ENCODE measurements around the gene KATNB1.

The KATNB1 gene

GRCh38 chr16:57771141-57771785 is 35.7 kb downstream of the KATNB1 start:
- no peak overlapping the region for H3K14ac ChIP-seq (ENCODE audit: low read length)

GRCh38 chr16:57773019-57773418 is 37.4 kb downstream of the KATNB1 start:
- Histone ChIP-seq H3K4ac (ENCODE audit: low read depth, low read length) (no peak overlapping the region), H3K4me3 (ENCODE audit: low read depth, low read length) (peak overlapping the region; percentile 42), H3K18ac (ENCODE audit: low read length) (no peak overlapping the region), H3K9ac (ENCODE audit: low read length) (no peak overlapping the region), H2AFZ (ENCODE audit: insufficient read depth, low read length, poor library complexity) (no peak overlapping the region), H2BK120ac (ENCODE audit: insufficient read depth, low read length, poor library complexity) (no peak overlapping the region), H3K4me2 (ENCODE audit: low read length) (no peak overlapping the region), H4K8ac (ENCODE audit: low read depth, low read length) (no peak overlapping the region), H3K4me1 (ENCODE audit: control insufficient read depth in 1 of 2, insufficient read depth in 2 of 2, low read length in 2 of 2) (peaks cover 2 to 7% of the 10 kb centered on the region in 2 experiments), H4K91ac (ENCODE audit: low read depth, low read length) (no peak overlapping the region), H3K27me3 (ENCODE audit: insufficient read depth, low read length) (no peaks in the 10 kb centered on the region), H2AK5ac (ENCODE audit: low read length) (no peak overlapping the region), H3K23ac (ENCODE audit: low read length) (no peak overlapping the region), H3K36me3 (ENCODE audit: control insufficient read depth in 1 of 2, insufficient read depth in 2 of 2, low read length in 2 of 2) (peaks cover 34 to 41% of the 10 kb centered on the region in 2 experiments), H4K12ac (ENCODE audit: low read depth, low read length) (no peak overlapping the region), H3K14ac (ENCODE audit: low read length) (no peak overlapping the region), H3K79me2 (ENCODE audit: control insufficient read depth, insufficient read depth, low read length, poor library complexity) (no peaks in the 10 kb centered on the region), H3K9me3 (ENCODE audit: insufficient read depth, low read depth, low read length) (no peaks in the 10 kb centered on the region), H3K79me1 (ENCODE audit: low read length) (no peaks in the 10 kb centered on the region), H2BK5ac (ENCODE audit: low read depth, low read length, poor library complexity) (no peak overlapping the region), H3K27ac (ENCODE audit: low read depth, low read length) (no peak overlapping the region), H2BK12ac (ENCODE audit: low read length) (no peak overlapping the region)
- WGBS (ENCODE audit: extremely low coverage, insufficient coverage, insufficient read length): no CpG with 5 or more reads among the region's 11 CpGs
- no peak for DNase-seq

More at GRCh38 chr16:57771141-57771785, 35.7 kb downstream of the KATNB1 start:
- Histone ChIP-seq H4K8ac (ENCODE audit: low read depth, low read length) (no peak overlapping the region), H2BK12ac (ENCODE audit: low read length) (no peak overlapping the region), H3K79me2 (ENCODE audit: control insufficient read depth, insufficient read depth, low read length, poor library complexity) (no peaks in the 10 kb centered on the region), H3K18ac (ENCODE audit: low read length) (no peak overlapping the region), H3K27ac (ENCODE audit: low read depth, low read length) (no peak overlapping the region), H2AK5ac (ENCODE audit: low read length) (no peak overlapping the region), H3K4ac (ENCODE audit: low read depth, low read length) (no peak overlapping the region), H3K79me1 (ENCODE audit: low read length) (no peaks in the 10 kb centered on the region), H2AFZ (ENCODE audit: insufficient read depth, low read length, poor library complexity) (no peak overlapping the region), H3K27me3 (ENCODE audit: insufficient read depth, low read length) (no peaks in the 10 kb centered on the region), H2BK120ac (ENCODE audit: insufficient read depth, low read length, poor library complexity) (no peak overlapping the region), H3K4me2 (ENCODE audit: low read length) (no peak overlapping the region), H3K9ac (ENCODE audit: low read length) (no peak overlapping the region), H3K9me3 (ENCODE audit: insufficient read depth, low read depth, low read length) (no peaks in the 10 kb centered on the region), H2BK5ac (ENCODE audit: low read depth, low read length, poor library complexity) (no peak overlapping the region), H3K23ac (ENCODE audit: low read length) (no peak overlapping the region), H4K91ac (ENCODE audit: low read depth, low read length) (no peak overlapping the region), H3K36me3 (ENCODE audit: control insufficient read depth in 1 of 2, insufficient read depth in 2 of 2, low read length in 2 of 2) (peaks cover 40 to 48% of the 10 kb centered on the region in 2 experiments), H4K12ac (ENCODE audit: low read depth, low read length) (no peak overlapping the region), H3K4me1 (ENCODE audit: control insufficient read depth in 1 of 2, insufficient read depth in 2 of 2, low read length in 2 of 2) (peaks cover 2 to 4% of the 10 kb centered on the region in 2 experiments), H3K4me3 (ENCODE audit: low read depth, low read length) (no peak overlapping the region)
- DNase-seq: no peak
- no CpG with 5 or more reads among the region's 26 CpGs for WGBS (ENCODE audit: extremely low coverage, insufficient coverage, insufficient read length)

- H3K79me1 ChIP-seq (ENCODE audit: low read length): no peaks in the 10 kb centered on the region
- no peak overlapping the region for H2BK5ac ChIP-seq (ENCODE audit: low read depth, low read length, poor library complexity)
- no peak for DNase-seq
- no peak overlapping the region for H2AFZ ChIP-seq (ENCODE audit: insufficient read depth, low read length, poor library complexity)
- no peak overlapping the region for H4K12ac ChIP-seq (ENCODE audit: low read depth, low read length)
- H2AK5ac ChIP-seq (ENCODE audit: low read length): no peak overlapping the region
- no peak overlapping the region for H3K4ac ChIP-seq (ENCODE audit: low read depth, low read length)
- no peak overlapping the region for H3K9ac ChIP-seq (ENCODE audit: low read length)
- H3K79me2 ChIP-seq (ENCODE audit: control insufficient read depth, insufficient read depth, low read length, poor library complexity): no peaks in the 10 kb centered on the region
- no peak overlapping the region for H4K91ac ChIP-seq (ENCODE audit: low read depth, low read length)
- H3K9me3 ChIP-seq (ENCODE audit: insufficient read depth, low read depth, low read length): no peaks in the 10 kb centered on the region
- no peak overlapping the region for H3K23ac ChIP-seq (ENCODE audit: low read length)
- peaks cover 32 to 43% of the 10 kb centered on the region in 2 experiments for H3K36me3 ChIP-seq (ENCODE audit: control insufficient read depth in 1 of 2, insufficient read depth in 2 of 2, low read length in 2 of 2)
- no peaks in the 10 kb centered on the region for H3K27me3 ChIP-seq (ENCODE audit: insufficient read depth, low read length)
- no peak overlapping the region for H2BK120ac ChIP-seq (ENCODE audit: insufficient read depth, low read length, poor library complexity)
- H3K4me2 ChIP-seq (ENCODE audit: low read length): no peak overlapping the region
- no peak overlapping the region for H3K27ac ChIP-seq (ENCODE audit: low read depth, low read length)
- no peak overlapping the region for H3K18ac ChIP-seq (ENCODE audit: low read length)
- peaks cover 2 to 7% of the 10 kb centered on the region in 2 experiments for H3K4me1 ChIP-seq (ENCODE audit: control insufficient read depth in 1 of 2, insufficient read depth in 2 of 2, low read length in 2 of 2)
- H3K4me3 ChIP-seq (ENCODE audit: low read depth, low read length): no peak overlapping the region
- no CpG with 5 or more reads among the region's 11 CpGs for WGBS (ENCODE audit: extremely low coverage, insufficient coverage, insufficient read length)
- H3K14ac ChIP-seq (ENCODE audit: low read length): no peak overlapping the region
- H2BK12ac ChIP-seq (ENCODE audit: low read length): no peak overlapping the region
- H4K8ac ChIP-seq (ENCODE audit: low read depth, low read length): no peak overlapping the region
Observed at GRCh38 chr16:57773655-57774295, 38.2 kb downstream of the KATNB1 start.

- H3K9me3 ChIP-seq (ENCODE audit: insufficient read depth, low read depth, low read length): no peaks in the 10 kb centered on the region
- no peak overlapping the region for H3K27ac ChIP-seq (ENCODE audit: low read depth, low read length)
- no peak overlapping the region for H3K9ac ChIP-seq (ENCODE audit: low read length)
- H3K36me3 ChIP-seq (ENCODE audit: control insufficient read depth in 1 of 2, insufficient read depth in 2 of 2, low read length in 2 of 2): peaks cover 23 to 34% of the 10 kb centered on the region in 2 experiments
- no peak overlapping the region for H3K23ac ChIP-seq (ENCODE audit: low read length)
- H3K4me3 ChIP-seq (ENCODE audit: low read depth, low read length): no peak overlapping the region
- no peak overlapping the region for H3K14ac ChIP-seq (ENCODE audit: low read length)
- no CpG with 5 or more reads among the region's 12 CpGs for WGBS (ENCODE audit: extremely low coverage, insufficient coverage, insufficient read length)
- no peak overlapping the region for H4K8ac ChIP-seq (ENCODE audit: low read depth, low read length)
- H4K12ac ChIP-seq (ENCODE audit: low read depth, low read length): no peak overlapping the region
- no peak overlapping the region for H3K4ac ChIP-seq (ENCODE audit: low read depth, low read length)
- H4K91ac ChIP-seq (ENCODE audit: low read depth, low read length): no peak overlapping the region
- H2BK12ac ChIP-seq (ENCODE audit: low read length): no peak overlapping the region
- no peak for DNase-seq
- no peak overlapping the region for H2BK120ac ChIP-seq (ENCODE audit: insufficient read depth, low read length, poor library complexity)
- no peak overlapping the region for H2AK5ac ChIP-seq (ENCODE audit: low read length)
- H2BK5ac ChIP-seq (ENCODE audit: low read depth, low read length, poor library complexity): no peak overlapping the region
- H2AFZ ChIP-seq (ENCODE audit: insufficient read depth, low read length, poor library complexity): no peak overlapping the region
- H3K79me1 ChIP-seq (ENCODE audit: low read length): no peaks in the 10 kb centered on the region
- H3K18ac ChIP-seq (ENCODE audit: low read length): no peak overlapping the region
- peaks cover 2 to 7% of the 10 kb centered on the region in 2 experiments for H3K4me1 ChIP-seq (ENCODE audit: control insufficient read depth in 1 of 2, insufficient read depth in 2 of 2, low read length in 2 of 2)
- H3K27me3 ChIP-seq (ENCODE audit: insufficient read depth, low read length): no peaks in the 10 kb centered on the region
- H3K4me2 ChIP-seq (ENCODE audit: low read length): no peak overlapping the region
- H3K79me2 ChIP-seq (ENCODE audit: control insufficient read depth, insufficient read depth, low read length, poor library complexity): no peaks in the 10 kb centered on the region
Observed at GRCh38 chr16:57774705-57775285, 39.2 kb downstream of the KATNB1 start.
